Thymus (tissue), 11 donors: ENCODE measurements around the gene CGA. TPM values are rescaled to one million over a fixed set of nuclear protein-coding genes. Genes with fewer than 3 reads are reported as not detected.

Experiments
- DNase-seq, 9 donors: peaks; one replicate each; pipeline ENCODE4 v3.0.0-alpha.2; 2013; ENCODE audit warnings: low spot score in 9 of 9, low read depth in 6 of 9, missing footprints in 1 of 9
- H3K27ac ChIP-seq, 2 donors: one replicate each; pipeline ENCODE4 v1.5.1; 2013; ENCODE audit warnings: control low read depth in 1 of 2, low read depth in 1 of 2, low read length in 1 of 2, mild to moderate bottlenecking in 1 of 2, moderate library complexity in 1 of 2
- H3K27me3 ChIP-seq, 2 donors: one replicate each; pipeline ENCODE4 v1.5.1; 2013; ENCODE audit warnings: low read length in 1 of 2; ENCODE audit not compliant: control insufficient read depth in 2 of 2, insufficient read depth in 1 of 2
- H3K36me3 ChIP-seq, 2 donors: one replicate each; pipeline ENCODE4 v1.5.1; 2013; ENCODE audit warnings: low read length in 1 of 2, mild to moderate bottlenecking in 1 of 2, moderate library complexity in 1 of 2; ENCODE audit not compliant: control insufficient read depth in 2 of 2, insufficient read depth in 2 of 2
- H3K4me1 ChIP-seq, 2 donors: one replicate each; pipeline ENCODE4 v1.5.1; 2013; ENCODE audit warnings: low read length in 2 of 2; ENCODE audit not compliant: control insufficient read depth in 2 of 2, insufficient read depth in 2 of 2
- H3K4me3 ChIP-seq, 2 donors: one replicate each; pipeline ENCODE4 v1.5.1; 2013; ENCODE audit warnings: low read length in 2 of 2, control low read depth in 1 of 2, mild to moderate bottlenecking in 1 of 2
- H3K9me3 ChIP-seq, 2 donors: one replicate each; pipeline ENCODE4 v1.5.1; 2013; ENCODE audit warnings: low read length in 1 of 2, mild to moderate bottlenecking in 1 of 2; ENCODE audit not compliant: control insufficient read depth in 2 of 2, insufficient read depth in 1 of 2
- WGBS: extraction: QIAGEN DNeasy Blood & Tissue Kit; methylation state at CpG from one replicate; pipeline ENCODE4 v1.1.7; 2013; 5-methylcytosine and 5-hydroxymethylcytosine counted together
- polyA plus RNA-seq: library from polyadenylated mRNA; stranded (reverse); fragments of 200-250 nt; gene quantifications from one replicate; pipeline ENCODE4 v1.2.3, GENCODE V29; 2013
- total RNA-seq: library from RNA; stranded (reverse); fragments of 120-200 nt; gene quantifications from one replicate; pipeline ENCODE4 v1.2.4, GENCODE V29; 2013
- donor health status: healthy.

CGA gene
- total and polyA plus RNA-seq, 2 donors = 1.5 to 5.0 TPM

GRCh38 chr6:87053312-87053711, 41.6 kb downstream of the CGA start:
- no peak for DNase-seq
- Histone ChIP-seq H3K36me3 (no peaks in the 10 kb centered on the region), H3K9me3 (no peaks in the 10 kb centered on the region), H3K27ac (no peak overlapping the region), H3K4me1 (no peaks in the 10 kb centered on the region), H3K27me3 (no peaks in the 10 kb centered on the region), H3K4me3 (no peak overlapping the region)
- WGBS = 100% methylated on average over 1 of the region's 1 CpG

GRCh38 chr6:87049779-87050178, 45.1 kb downstream of the CGA start:
- WGBS = 100% methylated on average over 1 of the region's 1 CpG
- no peak for DNase-seq

GRCh38 chr6:87045521-87046075, 49.3 kb downstream of the CGA start:
- DNase-seq = no peak
- Histone ChIP-seq H3K4me1 (no peaks in the 10 kb centered on the region), H3K4me3 (no peak overlapping the region), H3K36me3 (no peaks in the 10 kb centered on the region), H3K27me3 (no peaks in the 10 kb centered on the region), H3K9me3 (no peaks in the 10 kb centered on the region), H3K27ac (no peak overlapping the region)
- WGBS = 75% methylated on average over 5 of the region's 5 CpGs

More at GRCh38 chr6:87049779-87050178, 45.1 kb downstream of the CGA start:
- no peaks in the 10 kb centered on the region for H3K36me3 ChIP-seq
- H3K9me3 ChIP-seq = no peaks in the 10 kb centered on the region
- no peak overlapping the region for H3K4me3 ChIP-seq
- no peak overlapping the region for H3K27ac ChIP-seq
- H3K4me1 ChIP-seq = no peaks in the 10 kb centered on the region
- no peaks in the 10 kb centered on the region for H3K27me3 ChIP-seq

GRCh38 chr6:87040729-87041128, 54.2 kb downstream of the CGA start:
- WGBS = 80% methylated on average over 4 of the region's 4 CpGs
- DNase-seq = no peak
- Histone ChIP-seq H3K27me3 (no peaks in the 10 kb centered on the region), H3K9me3 (no peaks in the 10 kb centered on the region), H3K36me3 (no peaks in the 10 kb centered on the region), H3K4me3 (no peak overlapping the region), H3K27ac (no peak overlapping the region), H3K4me1 (no peaks in the 10 kb centered on the region)

Other genes with a start within 250 kb of the CGA start
- not detected for gene HTR1E, start 157.6 kb downstream of the CGA start, total RNA-seq
- not detected for gene HTR1E, start 157.6 kb downstream of the CGA start, polyA plus RNA-seq
- gene ZNF292, start 60.5 kb upstream of the CGA start, total RNA-seq = 33.1 TPM
- 10.9 TPM for gene ZNF292, start 60.5 kb upstream of the CGA start, polyA plus RNA-seq
- gene SMIM8, start 227.5 kb upstream of the CGA start, total RNA-seq = 8.3 TPM
- 8.8 TPM for gene SMIM8, start 227.5 kb upstream of the CGA start, polyA plus RNA-seq
- 0.05 TPM for gene GJB7, start 234.2 kb upstream of the CGA start, total RNA-seq
- 0.07 TPM for gene GJB7, start 234.2 kb upstream of the CGA start, polyA plus RNA-seq
- gene C6orf163, start 249.7 kb upstream of the CGA start, total RNA-seq = 1.7 TPM
- gene C6orf163, start 249.7 kb upstream of the CGA start, polyA plus RNA-seq = 1.5 TPM